GM12875 (cell line): ENCODE measurements around the gene SARDH.

ENCODE experiments used
- H3K4me3 ChIP-seq: one replicate; pipeline ENCODE4 v1.5.1; 2011; ENCODE audit warnings: low read depth, low read length, control low read depth
- TF ChIP-seq, protein P1 (sequence below): IDR thresholded peaks from 2 replicates; pipeline ENCODE4 v1.5.1; 2011; ENCODE audit warnings: low read depth, mild to moderate bottlenecking, control low read depth, inconsistent platforms, low read length, moderate library complexity, borderline replicate concordance; ENCODE audit not compliant: insufficient read depth

SARDH gene

DNA sequence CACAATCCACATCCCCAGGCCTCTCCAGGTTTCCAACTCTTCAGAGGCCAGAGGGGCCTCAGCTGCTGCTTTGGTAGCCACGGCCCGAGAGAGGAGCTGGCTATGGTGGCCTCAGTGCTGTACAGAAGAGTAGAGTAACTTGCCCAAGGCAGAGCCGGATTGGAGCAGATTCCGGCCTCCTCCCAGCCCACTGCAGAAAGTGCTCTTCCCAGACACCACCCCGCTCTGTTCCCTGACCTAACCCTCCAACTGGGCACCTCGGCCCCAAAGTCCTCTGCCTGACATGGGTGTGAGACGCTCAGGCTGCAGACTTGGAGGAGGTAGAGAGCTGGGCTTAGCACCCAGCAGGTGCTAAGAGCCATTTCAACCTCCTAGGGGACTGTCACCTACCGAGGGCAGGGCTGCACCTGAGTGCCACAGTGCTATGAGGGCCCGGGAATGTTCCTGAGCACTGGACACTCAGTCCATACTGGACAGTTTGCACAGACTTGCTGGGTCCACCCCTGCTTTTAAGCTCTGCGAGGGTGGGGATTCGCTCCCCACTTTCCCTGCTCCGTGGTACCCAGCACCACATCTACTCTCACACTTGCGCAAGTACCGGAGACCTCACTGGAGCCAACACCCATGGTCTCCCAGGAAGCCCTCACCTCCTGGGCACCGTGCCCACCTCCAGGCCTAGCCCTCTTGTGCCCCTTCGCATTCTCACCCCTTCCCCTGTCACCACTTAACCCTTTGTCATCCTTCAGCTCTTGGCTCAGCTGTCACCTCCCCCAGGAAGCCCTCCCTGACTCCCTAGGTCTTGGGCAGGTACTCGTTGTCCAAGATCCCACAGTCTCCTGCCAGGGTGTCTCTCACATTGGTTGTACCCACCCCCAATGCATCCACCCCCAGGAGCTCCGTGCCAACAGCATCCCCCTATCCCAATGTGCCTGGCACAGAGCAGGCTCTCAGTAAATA is 52.2 kb downstream of the SARDH start:
- TF ChIP-seq, protein P1, sequence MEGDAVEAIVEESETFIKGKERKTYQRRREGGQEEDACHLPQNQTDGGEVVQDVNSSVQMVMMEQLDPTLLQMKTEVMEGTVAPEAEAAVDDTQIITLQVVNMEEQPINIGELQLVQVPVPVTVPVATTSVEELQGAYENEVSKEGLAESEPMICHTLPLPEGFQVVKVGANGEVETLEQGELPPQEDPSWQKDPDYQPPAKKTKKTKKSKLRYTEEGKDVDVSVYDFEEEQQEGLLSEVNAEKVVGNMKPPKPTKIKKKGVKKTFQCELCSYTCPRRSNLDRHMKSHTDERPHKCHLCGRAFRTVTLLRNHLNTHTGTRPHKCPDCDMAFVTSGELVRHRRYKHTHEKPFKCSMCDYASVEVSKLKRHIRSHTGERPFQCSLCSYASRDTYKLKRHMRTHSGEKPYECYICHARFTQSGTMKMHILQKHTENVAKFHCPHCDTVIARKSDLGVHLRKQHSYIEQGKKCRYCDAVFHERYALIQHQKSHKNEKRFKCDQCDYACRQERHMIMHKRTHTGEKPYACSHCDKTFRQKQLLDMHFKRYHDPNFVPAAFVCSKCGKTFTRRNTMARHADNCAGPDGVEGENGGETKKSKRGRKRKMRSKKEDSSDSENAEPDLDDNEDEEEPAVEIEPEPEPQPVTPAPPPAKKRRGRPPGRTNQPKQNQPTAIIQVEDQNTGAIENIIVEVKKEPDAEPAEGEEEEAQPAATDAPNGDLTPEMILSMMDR, result no peak
- H3K4me3 ChIP-seq, result no peak overlapping the region

GRCh38 chr9:133684936-133685361 is 53.2 kb downstream of the SARDH start:
- TF ChIP-seq, protein P1, result no peak
- H3K4me3 ChIP-seq, result no peak overlapping the region

- H3K4me3 ChIP-seq, result no peak overlapping the region
These were observed 53.8 kb downstream of the SARDH start for GRCh38 chr9:133684121-133684935.

DNA sequence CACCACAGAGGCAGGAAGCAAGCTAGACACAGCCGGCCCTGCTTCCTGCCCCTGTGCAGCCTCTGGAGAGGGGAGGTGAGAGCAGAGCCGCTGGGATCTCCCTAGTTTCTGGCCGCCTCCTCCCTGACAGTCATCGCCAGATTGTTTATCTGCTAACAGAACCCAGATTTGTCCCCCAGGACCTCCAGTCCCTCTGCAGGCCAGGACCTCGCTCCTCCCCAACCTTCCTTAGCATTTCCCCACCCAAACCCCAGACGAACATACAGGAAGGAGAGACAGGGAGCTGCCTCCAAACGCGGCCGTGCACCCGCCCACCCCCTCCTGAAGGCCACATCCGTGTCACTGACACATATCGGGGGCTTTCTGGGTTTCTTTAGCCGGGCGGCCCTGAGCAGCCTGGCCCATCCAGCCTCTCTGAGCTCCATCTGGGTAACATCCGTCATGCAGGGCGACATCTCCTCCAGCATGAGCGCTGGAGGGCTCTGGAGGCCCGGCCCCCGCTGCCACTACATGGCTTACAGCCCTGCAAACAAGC is 54.5 kb downstream of the SARDH start:
- TF ChIP-seq, protein P1, result no peak
- H3K4me3 ChIP-seq, result no peak overlapping the region

More at GRCh38 chr9:133684121-133684935, 53.8 kb downstream of the SARDH start:
- TF ChIP-seq, protein P1, result no peak

DNA sequence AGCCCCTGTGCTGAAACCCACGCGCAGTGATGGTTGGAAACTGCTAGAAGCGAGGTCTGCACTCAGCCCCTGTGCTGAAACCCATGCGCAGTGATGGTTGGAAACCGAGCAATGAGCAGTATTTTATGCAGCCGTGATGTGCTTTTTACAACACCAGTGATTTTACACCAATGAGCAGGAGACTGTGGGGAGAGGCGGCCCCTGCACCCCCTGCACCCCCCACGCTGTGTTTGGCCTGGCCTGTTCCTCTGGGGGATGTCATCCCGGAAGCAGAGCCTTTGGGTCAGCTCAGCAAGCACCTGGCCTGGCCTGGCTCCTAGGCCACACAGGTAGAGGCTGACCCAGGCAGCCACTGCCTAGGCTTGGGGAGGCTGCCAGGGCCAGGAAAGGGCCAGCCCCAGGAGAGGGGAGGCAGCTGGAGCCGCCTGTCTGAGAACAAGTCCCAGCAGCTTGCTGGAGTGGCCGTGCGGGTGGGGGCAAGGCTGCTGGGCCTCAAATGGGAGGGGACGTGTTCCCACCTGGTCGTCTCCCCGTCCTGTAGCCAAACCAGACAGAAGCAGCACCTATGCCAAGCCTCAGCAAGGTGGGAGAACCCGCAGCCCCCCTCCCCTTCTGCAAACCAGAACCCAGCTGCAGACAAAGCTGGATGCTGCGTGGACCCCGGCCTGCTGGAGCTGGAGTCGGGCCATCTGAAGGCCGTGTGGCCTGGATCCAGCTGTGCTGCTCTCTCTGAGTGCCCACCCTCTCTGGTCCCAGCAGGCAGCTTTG is 55.1 kb downstream of the SARDH start:
- TF ChIP-seq, protein P1, result no peak
- H3K4me3 ChIP-seq, result no peak overlapping the region

GRCh38 chr9:133681658-133682306 is 56.4 kb downstream of the SARDH start:
- TF ChIP-seq, protein P1, result no peak
- H3K4me3 ChIP-seq, result no peak overlapping the region
